Thyroid gland (tissue), 4 donors: ENCODE results near the gene SEC24D. TPM values are rescaled to one million over a fixed set of nuclear protein-coding genes. Genes with fewer than 3 reads are reported as not detected.
"Not testable (repeated sequence)": the region's sequence is repeated elsewhere in the genome, so short reads cannot be mapped to it uniquely, and the experiment has no call there.

Experiments used
- DNase-seq, 2 donors: peaks; one replicate each; pipeline ENCODE4 v3.0.0-alpha.2; 2019
- H3K27ac ChIP-seq, 3 donors: fragments of 200-600 bp; sonication (generic); 1 replicate in 2 of 3; 2 replicates in 1 of 3; pipeline ENCODE4 v1.5.1; 2016 to 2019; ENCODE audit warnings: mild to moderate bottlenecking in 1 of 3, moderate library complexity in 1 of 3
- H3K27me3 ChIP-seq: fragments of 200-600 bp; sonication (generic); one replicate; pipeline ENCODE4 v1.5.1; 2019
- H3K36me3 ChIP-seq, 2 donors: fragments of 200-600 bp; sonication (generic); one replicate each; pipeline ENCODE4 v1.5.1; 2016 to 2019
- H3K4me1 ChIP-seq, 2 donors: fragments of 200-600 bp; sonication (generic); one replicate each; pipeline ENCODE4 v1.5.1; 2017 to 2019
- H3K4me3 ChIP-seq, 3 donors: fragments of 200-600 bp; sonication (generic); replicated peaks in 1 of 3; 1 replicate in 2 of 3; 2 replicates in 1 of 3; pipeline ENCODE4 v1.5.1; 2016; ENCODE audit warnings: mild to moderate bottlenecking in 1 of 3
- H3K9me3 ChIP-seq: fragments of 200-600 bp; sonication (generic); one replicate; pipeline ENCODE4 v1.5.1; 2017
- CTCF ChIP-seq, 6 experiments: fragments of 200-600 bp in 3 of 6; fragments of 450-650 bp in 3 of 6; sonication (generic) in 3 of 6; IDR thresholded peaks; one replicate each; pipeline ENCODE4 v1.5.1; 2016 to 2019; ENCODE audit warnings: antibody characterized with exemption in 6 of 6, mild to moderate bottlenecking in 2 of 6, inconsistent platforms in 1 of 6, moderate library complexity in 1 of 6
- POLR2A ChIP-seq, 2 donors: fragments of 450-650 bp; IDR thresholded peaks; one replicate each; pipeline ENCODE4 v1.6.1; 2017; ENCODE audit warnings: antibody characterized with exemption in 2 of 2, mild to moderate bottlenecking in 2 of 2, moderate library complexity in 1 of 2
- WGBS, 2 donors: methylation state at CpG; one replicate each; pipeline ENCODE4 v1.1.5; 2017; 5-methylcytosine and 5-hydroxymethylcytosine counted together
- intact Hi-C: fragments of 100-400 bp; cut with DNase I; formaldehyde crosslinking; loops from one replicate; pipeline ENCODE4 v1.15.1; 2023
- total RNA-seq, 4 donors: library from RNA; depleted of rRNA; stranded (reverse); fragments of >200 nt; gene quantifications; one replicate each; pipeline ENCODE4 v1.2.3, GENCODE V29; 2016

The SEC24D gene
- total RNA-seq, 4 donors from 2014 or later = 56.3 to 120 (median 80.4) TPM

GRCh38 chr4:118799231-118799942 lies 36.5 kb downstream of the SEC24D start:
- Histone ChIP-seq H3K9me3 (no peaks in the 10 kb centered on the region), H3K36me3 (peaks cover 24 to 65% of the 10 kb centered on the region in 2 donors), H3K27me3 (no peaks in the 10 kb centered on the region), H3K4me3 (no peak overlapping the region), H3K27ac (no peak overlapping the region), H3K4me1 (no peaks in the 10 kb centered on the region)
- 88 to 92% methylated on average over 9 of the region's 9 CpGs for WGBS, 2 donors
- TF ChIP-seq POLR2A (IDR thresholded peaks at IDR 0.05) = no peak
- no peak for TF ChIP-seq CTCF (IDR thresholded peaks at IDR 0.05)
- no peak for DNase-seq
- intact Hi-C loops = no loop called here

GRCh38 chr4:118798658-118799057 lies 37.3 kb downstream of the SEC24D start:
- Histone ChIP-seq H3K36me3 (peaks cover 17 to 58% of the 10 kb centered on the region in 2 donors), H3K27ac (no peak overlapping the region), H3K4me3 (no peak overlapping the region), H3K4me1 (no peaks in the 10 kb centered on the region), H3K9me3 (no peaks in the 10 kb centered on the region), H3K27me3 (no peaks in the 10 kb centered on the region)
- DNase-seq = no peak
- intact Hi-C loops = no loop called here
- TF ChIP-seq CTCF (IDR thresholded peaks at IDR 0.05) (no peak), POLR2A (IDR thresholded peaks at IDR 0.05) (no peak)
- WGBS, 2 donors = 91 to 95% methylated on average over 3 of the region's 3 CpGs

- H3K4me3 ChIP-seq = no peak overlapping the region
- H3K9me3 ChIP-seq = no peaks in the 10 kb centered on the region
- intact Hi-C loops = no loop called here
- peaks cover 12 to 56% of the 10 kb centered on the region in 2 donors for H3K36me3 ChIP-seq
- TF ChIP-seq POLR2A (IDR thresholded peaks at IDR 0.05) (no peak), CTCF (IDR thresholded peaks at IDR 0.05) (no peak)
- WGBS, 2 donors = 93 to 94% methylated on average over 3 of the region's 3 CpGs
- H3K27me3 ChIP-seq = no peaks in the 10 kb centered on the region
- no peaks in the 10 kb centered on the region for H3K4me1 ChIP-seq
- no peak overlapping the region for H3K27ac ChIP-seq
- DNase-seq = no peak
Observed at GRCh38 chr4:118797558-118798142, 38.3 kb downstream of the SEC24D start.

GRCh38 chr4:118791690-118792446 lies 44.1 kb downstream of the SEC24D start:
- H3K36me3 ChIP-seq = peaks cover 5 to 18% of the 10 kb centered on the region in 2 donors
- 90% methylated on average over 34 to 41 of the region's 58 CpGs for WGBS, 2 donors
- H3K27ac ChIP-seq, H3K27me3 ChIP-seq, DNase-seq, H3K4me1 ChIP-seq, H3K4me3 ChIP-seq, H3K9me3 ChIP-seq, intact Hi-C loops: not testable (repeated sequence)

- Histone ChIP-seq H3K4me3 (no peak overlapping the region), H3K27me3 (no peaks in the 10 kb centered on the region), H3K36me3 (peaks cover 0 to 5% of the 10 kb centered on the region in 2 donors), H3K9me3 (no peaks in the 10 kb centered on the region), H3K27ac (no peak overlapping the region), H3K4me1 (peaks cover 0 to 3% of the 10 kb centered on the region in 2 donors)
- WGBS, 2 donors = 63 to 66% methylated on average over 5 of the region's 5 CpGs
- TF ChIP-seq POLR2A (IDR thresholded peaks at IDR 0.05) (no peak), CTCF (IDR thresholded peaks at IDR 0.05) (no peak)
- no peak for DNase-seq
- intact Hi-C loops = no loop called here
Observed at GRCh38 chr4:118790544-118790943, 45.4 kb downstream of the SEC24D start.
